CD4-positive, alpha-beta T cell treated with Interleukin-1 beta for 1 hour (primary cell): Measurements from ENCODE around the gene MYCN.
"Not testable (repeated sequence)": the region's sequence is repeated elsewhere in the genome, so short reads cannot be mapped to it uniquely, and the experiment has no call there.

Experiments used
- DNase-seq, 2 donors: peaks; one replicate each; pipeline ENCODE4 v3.0.0-alpha.2; 2020 to 2022

MYCN gene

DNA sequence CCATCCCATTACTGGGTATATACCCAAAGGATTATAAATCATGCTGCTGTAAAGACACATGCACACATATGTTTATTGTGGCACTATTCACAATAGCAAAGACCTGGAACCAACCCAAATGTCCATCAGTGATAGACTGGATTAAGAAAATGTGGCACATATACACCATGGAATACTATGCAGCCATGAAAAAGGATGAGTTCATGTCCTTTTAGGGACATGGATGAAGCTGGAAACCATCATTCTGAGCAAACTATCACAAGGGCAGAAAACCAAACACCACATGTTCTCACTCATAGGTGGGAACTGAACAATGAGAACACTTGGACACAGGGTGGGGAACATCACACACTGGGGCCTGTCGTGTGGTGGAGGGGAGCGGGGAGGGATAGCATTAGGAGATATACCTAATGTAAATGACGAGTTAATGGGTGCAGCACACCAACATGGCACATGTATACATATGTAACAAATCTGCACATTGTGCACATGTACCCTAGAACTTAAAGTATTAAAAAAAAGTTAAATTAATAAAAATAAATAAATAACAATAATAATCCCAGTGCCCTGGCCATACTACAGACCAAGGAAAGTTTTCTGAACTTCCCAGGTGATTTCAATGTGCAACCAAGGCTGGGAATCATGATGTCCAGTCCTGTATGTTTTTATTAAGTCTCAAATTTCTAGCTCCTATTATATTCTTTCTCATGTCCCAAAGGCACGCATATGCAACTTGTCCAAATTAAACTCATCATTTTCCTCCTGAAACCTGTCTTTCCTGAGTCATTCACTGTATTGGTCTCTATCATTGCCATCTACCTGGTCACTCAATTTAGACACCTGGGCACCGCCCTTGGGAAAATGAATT, 23.0 kb downstream of the MYCN start:
- DNase-seq: not testable (repeated sequence)

DNA sequence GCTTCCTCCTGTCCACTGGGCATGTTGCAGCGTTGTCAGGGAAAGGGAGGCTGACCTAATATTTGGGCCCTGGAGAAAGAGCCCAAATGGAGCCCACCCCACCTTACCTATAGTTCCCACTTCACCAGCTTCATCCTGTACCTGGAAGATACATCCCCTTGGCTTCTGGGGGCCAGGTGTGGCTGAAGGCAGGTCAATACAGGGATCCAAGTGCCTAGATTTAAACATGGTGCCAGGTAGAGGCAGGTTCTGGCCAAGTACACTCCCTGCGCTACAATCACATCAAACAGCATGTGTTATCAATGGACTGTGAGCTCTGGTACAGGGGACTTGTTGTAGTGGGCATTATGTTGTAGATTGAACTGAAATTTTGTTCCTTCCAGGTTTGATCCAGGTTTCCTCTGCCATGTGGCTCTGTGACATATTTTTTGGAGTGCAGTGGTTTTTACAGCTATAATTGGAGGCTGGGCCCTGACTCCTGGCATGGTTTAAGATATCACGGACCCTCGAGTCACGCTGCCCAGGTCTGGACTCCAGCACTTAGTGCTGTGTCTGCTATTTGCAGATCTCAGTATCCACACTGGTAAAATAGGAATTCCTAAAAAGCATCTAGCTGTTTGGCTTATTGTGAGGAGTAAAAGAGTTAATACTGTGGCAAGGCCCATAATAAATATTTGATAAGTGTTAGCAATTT, 23.8 kb downstream of the MYCN start:
- no peak for DNase-seq

DNA sequence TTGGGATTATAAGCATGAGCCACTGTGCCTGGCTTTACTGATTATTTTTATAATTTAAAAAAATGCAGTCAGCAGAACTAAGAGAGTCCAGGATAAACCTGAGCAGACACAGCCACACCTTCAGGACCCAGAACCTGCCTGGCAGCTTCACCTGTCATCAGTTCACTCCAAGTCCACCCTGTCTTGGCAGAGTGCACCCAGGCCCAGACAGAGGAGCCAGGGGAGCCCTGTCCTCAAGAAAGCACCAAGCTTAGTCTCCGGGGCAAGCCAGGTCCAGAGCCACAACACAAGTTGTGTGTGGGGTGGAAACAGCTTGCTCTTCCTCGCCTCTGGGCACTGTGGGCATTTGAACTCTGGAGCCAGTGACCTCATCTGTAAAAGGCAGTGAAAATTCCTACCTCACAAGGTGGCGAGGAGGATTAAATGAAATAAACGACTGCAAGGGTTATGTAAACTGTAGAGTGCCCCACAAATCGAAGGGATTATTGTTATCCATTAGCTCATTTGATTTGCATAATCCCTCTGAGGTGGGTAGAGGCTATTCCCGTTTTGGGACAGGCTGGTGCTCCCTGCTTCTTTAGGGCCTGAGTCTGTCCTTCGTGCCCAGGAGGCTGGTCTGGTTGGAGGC, 24.7 kb downstream of the MYCN start:
- DNase-seq: no peak

DNA sequence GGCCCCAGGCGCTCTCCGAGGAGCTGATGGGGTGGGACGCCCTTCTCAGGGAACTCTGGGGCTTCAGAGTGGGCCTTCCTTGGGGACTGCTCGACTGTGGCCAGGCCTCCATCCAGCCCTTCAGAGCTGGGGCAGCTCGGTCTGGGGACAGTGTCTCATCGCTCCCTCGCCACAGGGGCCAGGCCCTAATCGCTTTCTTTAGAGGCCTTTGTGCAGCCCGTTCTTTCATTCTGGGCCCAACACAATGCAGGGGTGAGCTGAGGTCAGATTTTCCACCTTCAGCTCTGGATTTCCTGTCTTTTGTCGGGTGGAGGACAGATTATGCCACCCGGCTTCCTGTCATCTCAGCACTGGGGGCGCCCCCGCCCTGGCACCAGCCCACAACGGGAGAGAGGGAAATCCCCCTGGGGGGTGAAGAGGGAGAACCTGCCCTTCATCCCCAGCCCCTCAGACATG, 25.2 kb downstream of the MYCN start:
- DNase-seq: peak; percentile 9

DNA sequence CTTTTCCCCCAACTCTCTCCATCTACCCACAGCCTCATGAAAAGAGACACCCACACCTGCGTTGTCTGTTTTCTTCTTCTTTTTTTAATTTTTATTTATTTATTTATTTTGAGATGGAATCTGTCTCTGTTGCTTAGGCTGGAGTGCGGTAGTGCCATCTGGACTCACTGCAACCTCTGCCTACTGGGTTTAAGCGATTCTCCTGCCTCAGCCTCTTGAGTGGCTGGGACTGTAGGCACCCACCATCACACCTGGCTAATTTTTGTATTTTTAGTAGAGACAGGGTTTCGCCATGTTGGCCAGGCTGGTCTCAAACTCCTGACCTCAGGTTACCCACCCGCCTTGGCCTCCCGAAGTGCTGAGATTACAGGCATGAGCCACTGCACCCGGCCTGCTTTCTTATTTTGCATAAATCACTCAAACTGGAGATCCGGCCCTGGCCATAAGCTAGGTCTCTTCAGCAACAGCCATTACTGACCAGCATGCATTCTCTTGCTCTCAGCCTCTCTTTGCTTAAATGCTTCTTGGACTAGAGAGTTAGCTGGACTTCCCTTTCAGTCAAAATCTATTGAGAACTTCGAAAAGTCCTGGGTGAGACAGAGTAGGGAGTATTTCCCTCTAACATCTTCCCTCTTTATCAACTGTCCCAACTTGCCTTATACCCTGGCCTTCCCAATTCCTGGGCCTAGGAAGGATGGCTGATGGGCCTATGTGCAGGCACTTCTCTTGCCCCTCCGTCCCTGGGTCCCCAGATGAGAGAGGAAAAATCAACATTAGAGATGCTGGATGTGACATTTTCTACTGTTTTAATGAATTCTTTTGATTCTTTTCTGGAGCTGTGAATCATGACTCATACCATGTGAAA, 27.3 kb downstream of the MYCN start:
- no peak for DNase-seq

DNA sequence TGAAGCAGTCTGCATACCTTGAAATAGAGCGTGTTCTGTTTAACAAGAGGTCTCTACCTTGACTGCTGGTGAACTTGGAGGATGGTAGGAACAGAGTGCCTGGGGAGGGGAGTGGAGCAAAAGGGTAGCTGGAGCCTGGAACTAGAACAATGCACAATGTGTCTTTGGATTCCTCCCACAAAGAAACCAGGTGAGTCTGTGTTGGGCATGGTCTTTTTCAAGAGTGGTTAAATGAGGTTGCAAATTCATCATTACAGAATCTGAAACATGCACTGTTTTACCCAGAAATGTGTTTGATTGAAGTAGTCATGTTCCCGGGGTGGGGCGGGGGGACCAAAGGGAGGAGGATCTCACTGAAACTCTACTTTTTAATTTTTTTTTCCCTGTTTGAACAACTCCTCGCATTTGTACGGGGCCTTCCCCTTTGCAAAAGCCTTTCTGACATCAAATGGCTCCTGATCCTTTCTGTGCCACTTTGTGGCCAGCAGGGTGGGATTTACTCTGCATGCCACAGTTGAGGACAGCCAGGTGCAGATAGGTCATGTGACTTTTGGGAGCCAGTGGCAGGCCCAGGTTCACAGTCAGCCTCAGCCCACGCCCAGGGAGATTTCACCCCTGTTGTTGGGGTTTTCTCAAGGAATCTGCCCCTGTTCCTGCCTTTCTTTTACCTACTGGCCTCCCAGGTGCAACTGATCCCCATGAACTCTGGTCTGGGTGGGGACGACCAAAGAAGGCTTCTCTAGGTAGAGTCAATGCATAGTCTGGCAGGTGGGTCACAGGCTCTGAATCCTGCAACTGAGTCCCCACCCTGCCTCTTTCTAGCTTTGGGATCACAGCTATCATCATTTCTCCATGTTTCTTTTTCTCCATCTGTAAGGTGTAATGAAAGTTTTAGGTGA, 28.2 kb downstream of the MYCN start:
- no peak for DNase-seq

DNA sequence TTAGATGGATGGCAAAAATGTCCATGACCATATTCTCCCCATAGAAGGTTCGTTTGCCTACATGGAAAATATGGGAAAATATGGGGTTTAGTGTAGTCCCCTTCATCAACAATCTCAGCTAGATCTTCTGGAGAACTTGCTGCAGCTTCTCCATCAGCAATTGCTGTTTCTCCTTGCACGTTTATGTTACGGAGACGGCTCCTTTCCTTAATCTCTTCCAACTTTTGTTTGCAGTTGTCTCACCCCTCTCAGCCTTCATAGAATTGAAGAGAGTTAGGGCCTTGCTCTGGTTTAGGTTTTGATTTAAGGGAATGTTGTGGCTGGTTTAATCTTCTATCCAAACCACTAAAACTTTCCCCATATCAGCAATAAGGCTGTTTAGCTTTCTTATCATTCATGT, 28.9 kb downstream of the MYCN start:
- DNase-seq: no peak

DNA sequence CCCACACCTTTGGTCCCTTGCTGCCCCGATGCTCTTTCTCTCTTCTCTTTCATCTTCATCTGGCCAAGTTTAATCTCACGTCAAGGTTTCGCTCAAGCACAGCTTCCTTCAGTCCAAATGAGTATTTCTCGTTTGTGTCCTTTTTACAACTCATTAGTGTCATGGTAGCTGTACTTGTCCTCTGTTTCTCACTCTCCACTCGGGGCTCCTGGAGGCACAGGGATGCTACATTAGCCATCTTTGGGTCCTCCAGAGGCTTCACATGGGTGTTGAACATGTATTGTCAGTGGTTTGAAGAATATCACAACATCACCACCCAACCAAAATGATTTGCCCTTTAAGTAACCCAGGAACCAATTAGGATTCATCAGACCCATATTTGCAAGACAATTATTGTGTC, 30.4 kb downstream of the MYCN start:
- no peak for DNase-seq

DNA sequence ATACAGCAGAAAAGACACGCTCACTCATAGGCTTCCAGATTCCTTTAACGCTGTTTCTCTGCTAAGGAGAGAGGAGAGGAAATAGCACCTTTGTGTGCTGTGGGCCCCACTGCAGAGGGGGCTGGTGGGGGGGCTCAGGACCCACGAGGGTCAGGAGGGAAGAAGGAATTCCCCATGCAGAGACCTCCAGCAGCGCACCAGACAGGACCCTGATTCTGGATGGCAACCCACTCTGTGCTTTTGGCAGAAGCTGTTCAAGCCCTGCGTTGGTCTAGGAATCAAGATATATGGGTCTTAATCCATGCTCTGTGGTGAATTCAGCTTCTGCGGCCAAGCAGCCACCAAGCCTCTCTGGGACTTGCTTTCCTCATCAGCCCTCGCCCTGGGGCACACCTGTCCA, 31.0 kb downstream of the MYCN start:
- DNase-seq: no peak

DNA sequence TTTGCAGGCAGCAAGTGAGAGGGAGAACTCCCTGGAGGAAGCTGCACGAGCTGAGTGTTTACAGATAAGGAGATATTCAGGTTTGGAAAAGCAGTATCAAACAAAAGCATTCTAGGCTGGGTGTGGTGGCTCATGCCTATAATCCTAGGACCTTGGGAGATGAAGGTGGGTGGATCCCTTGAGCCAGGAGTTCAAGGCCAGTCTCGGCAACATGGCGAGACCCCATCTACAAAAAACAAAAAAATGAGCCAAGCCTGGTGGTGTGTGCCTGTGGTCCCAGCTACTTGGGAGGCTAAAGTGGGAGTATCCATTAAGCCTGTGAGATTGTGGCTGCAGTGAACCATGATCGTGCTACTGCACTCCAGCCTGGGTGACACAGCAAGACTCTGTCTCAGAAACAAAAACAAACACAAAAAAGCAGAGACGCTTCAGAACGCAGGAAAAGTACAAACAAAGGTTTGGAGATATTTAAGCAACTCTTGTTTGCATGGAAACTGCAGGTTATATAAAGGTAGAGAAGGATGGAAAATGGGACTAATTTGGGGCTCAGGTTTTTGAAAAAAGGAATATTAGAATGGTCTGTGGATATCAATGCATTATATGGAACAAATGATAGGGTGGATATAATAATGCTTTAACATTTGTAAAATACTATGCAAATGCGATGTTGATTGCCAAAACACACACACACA, 31.6 kb downstream of the MYCN start:
- DNase-seq: no peak

DNA sequence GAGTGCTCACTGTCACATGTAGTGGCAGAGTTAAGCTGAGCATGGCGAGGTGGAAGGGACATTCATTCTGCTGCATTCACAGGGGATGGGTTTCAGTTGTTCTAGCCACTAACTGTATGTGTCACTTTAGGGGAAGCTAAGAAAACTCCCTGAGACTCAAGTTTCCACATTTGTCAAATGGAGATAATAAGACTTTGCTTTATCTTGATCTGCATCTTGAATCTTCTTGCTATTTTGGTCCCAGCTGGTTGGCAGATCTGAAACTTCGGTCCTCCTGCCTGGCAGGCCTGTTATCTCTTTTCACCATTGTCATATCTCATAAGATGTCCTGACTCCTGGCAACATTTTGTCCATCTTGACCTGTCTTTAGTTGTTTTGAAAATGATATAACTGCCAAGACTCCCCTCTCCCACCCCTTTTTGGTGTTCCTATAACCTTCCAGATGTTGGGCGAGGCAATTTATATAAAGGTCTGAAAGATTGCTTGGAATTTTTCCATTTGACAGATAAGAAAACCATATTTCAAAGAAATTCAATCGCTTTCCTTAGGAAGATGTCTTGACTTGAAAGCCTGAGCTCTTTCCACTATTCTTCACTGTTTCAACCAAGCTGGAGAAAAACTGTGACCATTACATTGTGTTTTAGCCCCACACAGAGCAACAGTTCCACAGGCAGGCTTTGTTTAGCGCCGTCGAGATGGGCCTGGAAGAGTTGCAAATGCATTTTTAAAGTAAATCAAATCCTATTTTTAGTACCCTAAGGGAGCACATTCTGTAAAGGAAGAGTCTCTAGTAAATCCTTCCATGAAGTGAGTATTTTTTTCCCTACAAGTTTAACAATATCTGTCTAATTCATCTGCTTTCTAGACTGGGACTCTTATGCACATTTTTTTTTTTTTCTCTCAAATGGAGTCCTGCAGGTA, 33.4 kb downstream of the MYCN start:
- DNase-seq: no peak

DNA sequence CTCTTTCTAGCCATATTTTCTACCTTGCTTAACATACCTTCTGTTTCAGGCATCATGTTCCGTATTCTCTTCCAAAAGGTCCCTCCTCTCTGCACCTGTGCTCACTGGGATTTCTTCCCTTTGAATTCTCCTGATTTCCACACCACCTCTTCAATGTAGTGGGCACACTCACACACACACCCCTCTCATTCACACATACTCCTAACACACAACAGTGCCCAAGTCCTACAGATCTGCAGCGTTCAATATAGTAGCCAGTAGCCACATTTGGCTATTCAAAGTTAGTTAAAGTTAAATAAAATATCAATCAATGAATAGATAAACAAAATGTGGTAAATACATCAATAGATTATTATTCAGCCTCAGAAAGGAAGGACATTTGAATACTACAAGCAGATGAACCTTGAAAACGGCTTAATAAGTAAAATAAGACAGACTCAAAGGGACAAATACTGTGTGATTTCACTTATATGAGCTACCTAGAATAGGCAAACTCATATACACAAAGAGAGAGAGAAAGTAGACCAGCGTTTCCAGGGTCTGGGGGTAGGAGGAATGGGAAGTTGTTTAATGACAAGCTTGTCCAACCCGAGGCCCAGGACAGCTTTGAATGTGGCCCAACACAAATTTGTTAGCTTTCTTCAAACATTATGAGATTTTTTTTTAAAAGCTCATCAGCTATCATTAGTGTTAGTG, 34.4 kb downstream of the MYCN start:
- DNase-seq: no peak

DNA sequence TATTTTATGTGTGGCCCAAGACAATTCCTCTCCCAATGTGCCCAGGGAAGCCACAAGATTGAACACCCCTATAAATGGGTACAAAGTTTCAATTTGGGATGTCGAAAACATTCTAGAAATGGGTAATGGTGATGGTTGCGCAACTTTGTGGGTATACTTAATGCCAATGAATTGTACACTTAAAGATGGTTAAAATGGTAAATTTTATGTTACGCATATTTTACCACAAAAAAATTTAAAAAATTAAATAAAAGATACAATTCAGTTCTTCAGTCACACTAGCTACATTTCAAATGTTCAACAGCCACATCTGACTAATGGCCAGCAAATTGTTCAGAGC, 34.9 kb downstream of the MYCN start:
- DNase-seq: no peak

DNA sequence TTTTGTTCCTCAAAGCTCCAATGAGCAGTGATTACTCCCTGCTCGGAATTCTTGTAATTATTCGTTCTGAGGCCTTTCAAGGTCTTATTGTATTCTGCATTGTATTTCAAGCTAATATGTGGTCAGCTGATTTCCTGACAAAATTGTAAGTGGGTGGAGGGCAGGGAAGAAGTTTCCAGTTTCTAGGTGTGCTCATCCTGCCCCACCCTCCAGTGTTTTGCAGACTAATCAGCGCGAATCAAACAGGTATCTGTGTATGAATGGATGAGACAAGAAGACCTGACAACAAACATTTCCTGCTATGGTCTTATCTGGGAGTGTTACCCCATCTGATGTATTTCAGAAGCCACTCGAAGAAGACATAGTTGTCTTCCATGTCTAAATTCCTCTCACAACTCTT, 35.3 kb downstream of the MYCN start:
- DNase-seq: no peak

DNA sequence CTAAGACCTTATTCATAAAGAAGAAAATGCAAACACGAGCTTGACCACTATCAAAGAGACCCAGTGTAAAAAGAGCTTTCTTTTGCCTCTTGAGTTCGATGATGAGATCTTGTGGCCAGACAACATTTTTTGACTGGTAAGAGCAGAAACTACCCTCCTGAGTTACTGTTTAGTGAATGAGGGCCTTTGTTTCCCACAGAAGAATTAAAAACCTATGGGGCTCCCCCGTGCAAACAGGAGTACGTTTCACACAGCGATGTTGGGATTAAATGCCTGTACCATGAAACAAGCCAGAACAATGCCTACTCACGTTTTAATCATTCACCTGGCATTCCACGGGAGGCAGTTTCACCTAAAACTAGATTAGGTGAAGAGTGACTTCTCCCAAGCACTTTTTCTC, 36.0 kb downstream of the MYCN start:
- DNase-seq: no peak

DNA sequence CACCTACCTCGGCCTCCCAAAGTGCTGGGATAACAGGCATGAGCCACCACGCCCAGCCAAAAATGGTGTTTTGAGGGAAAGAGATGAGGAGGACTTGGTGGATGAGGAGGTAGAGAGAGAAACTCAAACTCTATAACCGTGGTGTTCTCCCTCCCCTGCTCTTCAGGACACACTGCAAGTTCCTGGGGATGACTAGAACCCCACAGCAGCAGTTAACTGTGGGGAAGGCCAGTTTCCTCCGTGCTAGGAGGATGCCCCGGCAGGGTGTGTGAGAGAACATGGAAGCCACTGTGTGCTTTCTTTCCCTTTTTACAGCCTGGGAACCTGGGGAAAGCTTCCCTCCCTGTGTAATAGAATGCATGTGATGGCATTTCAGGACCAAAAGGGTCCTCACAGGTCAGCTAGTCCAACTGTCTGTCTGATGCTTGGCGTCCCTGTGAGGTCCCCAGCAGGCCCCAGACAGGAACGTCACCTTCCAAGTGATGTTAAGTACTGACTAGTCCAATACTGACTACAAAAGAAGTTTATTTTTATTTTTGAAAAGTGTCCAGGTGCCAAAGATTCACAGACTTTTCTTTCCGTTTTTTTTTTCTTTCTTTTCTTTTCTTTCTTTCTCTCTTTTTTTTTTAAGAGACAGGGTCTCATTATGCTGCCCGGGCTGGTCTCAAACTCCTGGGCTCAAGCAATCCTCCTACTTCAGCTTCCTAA, 38.9 kb downstream of the MYCN start:
- no peak for DNase-seq

DNA sequence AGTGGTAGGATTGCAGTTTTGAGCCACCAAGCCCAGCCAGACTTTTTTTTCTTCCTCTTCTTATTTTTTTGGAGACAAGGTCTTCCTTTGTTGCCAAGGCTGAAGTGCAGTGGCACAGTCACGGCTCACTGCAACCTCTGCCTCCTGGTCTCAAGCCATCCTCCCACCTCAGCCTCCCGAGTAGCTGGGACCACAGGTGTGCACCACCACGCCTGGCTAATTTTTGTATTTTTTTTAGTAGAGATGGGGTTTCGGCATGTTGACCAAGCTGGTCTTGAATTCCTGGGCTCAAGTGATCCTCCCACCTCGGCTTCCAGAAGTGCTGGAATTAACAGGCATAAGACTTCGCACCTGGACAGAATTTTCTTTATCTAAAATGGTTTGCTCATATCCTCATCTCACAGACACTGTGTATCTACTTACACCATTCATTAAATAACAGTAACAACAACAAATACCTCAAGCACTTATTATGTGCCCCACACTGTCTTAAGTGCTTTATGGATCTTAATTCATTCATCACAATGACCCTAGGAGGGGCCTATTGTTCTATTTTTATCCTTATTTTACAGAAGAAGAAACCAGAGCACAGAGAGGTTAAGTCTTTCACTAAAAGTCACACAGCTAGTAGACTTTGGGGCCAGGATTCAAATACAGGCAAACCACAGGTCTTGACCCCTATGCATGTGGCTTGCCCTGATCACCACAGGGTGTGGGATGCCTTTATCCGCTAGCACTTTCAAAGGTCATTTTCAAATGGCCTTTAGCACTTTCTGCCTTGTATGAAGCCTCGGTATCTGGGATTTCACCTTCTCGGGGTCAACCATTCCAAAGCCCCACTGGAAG, 39.6 kb downstream of the MYCN start:
- DNase-seq: no peak

DNA sequence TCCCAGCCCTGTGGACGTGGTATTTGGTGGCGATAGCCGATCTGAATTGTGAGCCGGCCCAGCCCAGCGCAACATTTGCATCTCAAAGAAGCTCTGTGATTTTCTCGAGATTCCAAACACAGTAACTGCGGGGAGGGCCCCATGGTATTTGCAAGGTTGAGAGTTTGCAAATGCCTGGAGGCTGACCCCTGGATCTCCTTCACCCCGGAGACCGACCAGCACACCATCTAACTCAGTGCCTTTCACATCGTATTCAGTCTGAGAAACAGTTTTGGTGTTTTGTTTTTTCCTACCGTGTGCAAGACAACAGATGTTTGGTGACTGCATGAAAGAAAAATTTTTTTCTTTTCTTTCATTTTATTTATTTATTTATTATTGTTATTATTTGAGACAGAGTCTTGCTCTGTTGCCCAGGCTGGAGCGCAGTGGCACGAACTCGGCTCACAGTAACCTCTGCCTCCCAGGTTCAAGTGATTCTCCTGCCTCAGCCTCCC, 40.3 kb downstream of the MYCN start:
- no peak for DNase-seq
